Keratinocyte (primary cell): ENCODE data around the gene METTL2A.
"Not testable (repeated sequence)": the region's sequence is repeated elsewhere in the genome, so short reads cannot be mapped to it uniquely, and the experiment has no call there.

Experiments used
- EZH2 ChIP-seq: IDR thresholded peaks from one replicate; pipeline ENCODE4 v1.6.1; 2012; ENCODE audit warnings: inconsistent platforms, mild to moderate bottlenecking, low read length, moderate library complexity
- TF ChIP-seq, protein P1 (sequence below), 3 experiments: IDR thresholded peaks in 1 of 3; conservative IDR thresholded peaks in 1 of 3; optimal IDR thresholded peaks in 1 of 3; 2 replicates in 2 of 3; 3 replicates in 1 of 3; pipeline versions ENCODE3 to v1.5.1; 2011; ENCODE audit warnings: low read length in 3 of 3, mild to moderate bottlenecking in 3 of 3, moderate library complexity in 2 of 3, control low read depth in 1 of 3, inconsistent platforms in 1 of 3; ENCODE audit not compliant: insufficient read depth in 2 of 3; ENCODE audit errors: extremely low read depth in 1 of 3

DNA sequence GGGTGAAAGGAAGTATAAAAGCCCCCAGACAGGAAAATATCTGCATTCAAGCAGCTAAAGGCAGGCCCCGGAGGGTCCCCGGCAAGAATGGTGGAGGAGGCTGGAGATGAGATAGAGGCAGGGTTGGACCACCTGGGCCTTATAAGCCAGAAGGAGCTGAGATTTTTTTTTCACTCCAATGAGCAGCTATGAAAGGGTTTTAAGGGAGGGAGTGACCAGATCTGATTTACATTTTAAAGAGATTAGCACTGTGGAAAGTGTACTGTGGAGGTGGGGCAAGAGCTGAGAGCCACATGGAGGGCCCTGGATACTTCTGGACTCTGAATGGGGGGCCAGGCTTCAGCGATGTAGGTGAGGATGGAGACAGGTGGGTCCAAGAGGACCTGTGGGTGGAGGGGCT is 40.7 kb downstream of the METTL2A start:
- TF ChIP-seq, protein P1, sequence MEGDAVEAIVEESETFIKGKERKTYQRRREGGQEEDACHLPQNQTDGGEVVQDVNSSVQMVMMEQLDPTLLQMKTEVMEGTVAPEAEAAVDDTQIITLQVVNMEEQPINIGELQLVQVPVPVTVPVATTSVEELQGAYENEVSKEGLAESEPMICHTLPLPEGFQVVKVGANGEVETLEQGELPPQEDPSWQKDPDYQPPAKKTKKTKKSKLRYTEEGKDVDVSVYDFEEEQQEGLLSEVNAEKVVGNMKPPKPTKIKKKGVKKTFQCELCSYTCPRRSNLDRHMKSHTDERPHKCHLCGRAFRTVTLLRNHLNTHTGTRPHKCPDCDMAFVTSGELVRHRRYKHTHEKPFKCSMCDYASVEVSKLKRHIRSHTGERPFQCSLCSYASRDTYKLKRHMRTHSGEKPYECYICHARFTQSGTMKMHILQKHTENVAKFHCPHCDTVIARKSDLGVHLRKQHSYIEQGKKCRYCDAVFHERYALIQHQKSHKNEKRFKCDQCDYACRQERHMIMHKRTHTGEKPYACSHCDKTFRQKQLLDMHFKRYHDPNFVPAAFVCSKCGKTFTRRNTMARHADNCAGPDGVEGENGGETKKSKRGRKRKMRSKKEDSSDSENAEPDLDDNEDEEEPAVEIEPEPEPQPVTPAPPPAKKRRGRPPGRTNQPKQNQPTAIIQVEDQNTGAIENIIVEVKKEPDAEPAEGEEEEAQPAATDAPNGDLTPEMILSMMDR (optimal IDR thresholded peaks at IDR 0.05 in 1 of 3, IDR thresholded peaks at IDR 0.05 in 1 of 3, conservative IDR thresholded peaks at IDR 0.05 in 1 of 3; ENCODE audit: extremely low read depth in 1 of 3, insufficient read depth in 2 of 3, low read length in 3 of 3) = not testable (repeated sequence)
- TF ChIP-seq EZH2 = not testable (repeated sequence)
